ENCODE measurements around the gene KNOP1.

Gene KNOP1

DNA sequence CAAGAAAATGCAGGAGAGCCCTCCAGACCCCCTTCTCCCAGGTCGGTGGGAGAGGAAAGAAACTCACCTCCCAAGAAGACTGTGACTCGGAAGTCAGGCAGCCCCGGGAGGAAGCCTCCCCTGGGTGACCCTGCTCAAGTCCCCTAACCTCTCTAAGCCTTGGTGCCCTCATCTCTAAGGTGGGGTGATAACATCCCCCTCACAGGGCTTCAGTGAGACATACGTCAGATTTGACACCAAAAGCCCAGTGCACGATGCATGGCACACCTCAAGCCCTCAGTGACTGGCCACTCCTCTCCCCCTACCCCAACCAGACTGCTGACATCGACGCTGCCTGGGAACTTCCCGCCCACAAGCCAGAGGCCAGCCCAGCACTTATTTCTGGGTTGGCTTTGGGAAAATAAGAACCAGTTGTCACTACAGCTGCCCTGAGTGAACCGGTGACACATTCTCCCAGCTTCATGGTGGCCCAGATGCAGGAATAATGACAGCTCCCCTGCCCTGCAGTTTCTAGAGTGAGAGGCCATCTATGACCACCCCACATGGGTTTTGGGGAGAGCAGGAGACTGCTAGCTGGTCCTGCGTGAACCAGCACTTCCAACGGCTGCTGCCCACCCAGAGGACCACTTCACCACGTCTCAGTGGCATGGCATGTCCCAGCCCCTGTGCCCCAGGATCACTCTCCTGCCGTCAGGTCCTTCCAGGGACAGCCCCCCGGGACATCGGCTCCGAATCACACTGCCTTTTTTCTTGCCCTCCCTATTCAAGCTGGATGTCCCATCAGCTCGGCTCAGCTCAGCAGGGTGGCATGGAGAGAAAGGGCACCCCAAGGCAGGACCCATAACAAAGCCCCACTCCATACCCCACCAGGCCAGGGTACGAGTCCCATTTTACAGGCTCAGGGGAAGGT, 9.5 kb downstream of the KNOP1 start:
- DNase-seq (ENCODE audit: insufficient read length, low spot score): no peak
- no peak for FAIRE-seq

DNA sequence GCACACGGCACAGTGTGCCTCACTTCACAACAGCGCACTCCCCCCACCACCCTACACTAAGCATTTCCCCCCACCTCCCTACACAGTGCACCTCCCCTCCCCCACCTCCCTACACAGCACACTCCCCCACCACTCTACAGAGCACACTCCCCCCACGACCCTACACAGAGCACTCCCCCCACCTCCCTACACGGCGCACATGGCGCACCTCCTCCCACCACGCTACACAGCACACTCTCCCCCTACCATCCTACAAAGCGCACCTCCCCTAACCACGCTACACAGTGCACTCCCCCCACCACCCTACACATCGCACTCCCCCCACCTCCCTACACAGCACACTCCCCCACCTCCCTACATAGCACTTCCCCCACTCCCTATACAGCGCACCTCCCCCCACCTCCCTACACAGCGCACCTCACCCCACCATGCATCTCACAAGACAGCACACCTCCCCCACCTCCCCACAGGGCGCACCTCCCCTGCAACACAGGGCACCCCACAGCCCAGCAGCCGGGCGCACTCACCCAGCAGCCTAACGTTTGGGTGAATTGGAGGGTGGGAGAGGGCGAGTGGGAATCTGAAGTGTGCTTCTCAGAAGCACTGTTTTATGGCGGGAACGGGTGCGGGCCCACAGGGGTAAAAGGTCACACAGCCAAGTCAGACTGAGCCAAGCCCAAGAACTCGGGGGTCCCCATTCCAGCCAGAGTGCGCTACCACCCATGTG, 10.3 kb downstream of the KNOP1 start:
- no peak for FAIRE-seq
- no peak for DNase-seq (ENCODE audit: insufficient read length, low spot score)

DNA sequence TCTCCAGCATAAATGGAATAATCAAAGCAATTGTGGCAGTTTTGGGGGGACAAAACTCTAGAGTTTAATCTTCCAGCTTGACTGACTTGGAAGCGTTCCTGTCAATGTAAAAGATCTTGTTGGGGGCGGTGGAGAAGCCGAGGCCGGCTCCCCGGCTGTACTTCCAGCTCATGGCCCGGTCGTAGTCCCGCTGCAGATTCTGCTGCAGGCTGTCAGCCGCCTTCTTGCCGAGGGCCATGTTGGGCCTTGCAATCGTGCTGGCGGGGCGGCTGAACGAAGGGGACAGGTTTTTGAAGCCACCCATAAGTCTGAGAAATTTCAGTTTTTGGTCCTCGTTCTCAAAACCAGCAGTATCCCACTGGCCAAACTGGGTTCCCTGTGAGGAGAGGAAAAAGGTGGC, 11.2 kb downstream of the KNOP1 start:
- no peak for FAIRE-seq

DNA sequence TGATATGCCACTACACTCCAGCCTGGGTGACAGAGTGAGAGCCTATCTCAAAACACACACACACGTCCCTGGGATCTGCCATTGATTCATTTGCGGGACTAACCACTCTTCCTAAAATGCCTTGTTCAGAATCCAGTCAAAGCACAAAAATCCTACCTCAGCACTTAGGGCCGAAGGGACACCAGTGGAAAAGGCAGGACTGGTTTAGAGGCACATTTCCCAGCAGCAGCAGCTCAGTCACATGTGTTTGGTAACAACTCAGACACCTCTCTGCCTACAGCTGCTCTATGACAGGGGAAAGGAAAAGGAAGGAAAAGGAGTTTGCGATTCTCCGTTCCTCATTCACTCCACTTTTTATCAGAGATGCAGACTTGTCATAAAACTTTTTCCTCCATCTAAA, 12.2 kb downstream of the KNOP1 start:
- no peak for FAIRE-seq
- no peak for DNase-seq (ENCODE audit: insufficient read length, low spot score)

More for the DNA sequence above, 11.2 kb downstream of the KNOP1 start:
- no peak for DNase-seq (ENCODE audit: insufficient read length, low spot score)

DNA sequence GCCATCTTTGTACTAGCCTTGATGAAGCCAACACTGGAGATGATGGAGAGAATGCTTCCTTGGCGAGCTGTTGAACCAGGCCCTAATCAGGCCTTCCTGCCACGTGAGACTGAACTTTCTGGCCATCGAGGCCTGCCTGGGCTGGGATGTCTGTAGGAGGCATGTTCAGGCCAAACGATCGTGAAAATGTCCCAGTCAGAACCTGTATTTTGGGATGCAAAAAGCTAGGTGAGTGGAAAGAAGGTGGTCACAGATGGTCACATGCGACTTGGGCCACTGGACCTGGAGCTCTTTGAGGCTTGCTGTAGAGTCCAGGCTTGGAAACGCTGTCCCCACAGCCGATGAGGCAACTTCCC, 12.9 kb downstream of the KNOP1 start:
- DNase-seq (ENCODE audit: insufficient read length, low spot score) (no peak), FAIRE-seq (no peak)

DNA sequence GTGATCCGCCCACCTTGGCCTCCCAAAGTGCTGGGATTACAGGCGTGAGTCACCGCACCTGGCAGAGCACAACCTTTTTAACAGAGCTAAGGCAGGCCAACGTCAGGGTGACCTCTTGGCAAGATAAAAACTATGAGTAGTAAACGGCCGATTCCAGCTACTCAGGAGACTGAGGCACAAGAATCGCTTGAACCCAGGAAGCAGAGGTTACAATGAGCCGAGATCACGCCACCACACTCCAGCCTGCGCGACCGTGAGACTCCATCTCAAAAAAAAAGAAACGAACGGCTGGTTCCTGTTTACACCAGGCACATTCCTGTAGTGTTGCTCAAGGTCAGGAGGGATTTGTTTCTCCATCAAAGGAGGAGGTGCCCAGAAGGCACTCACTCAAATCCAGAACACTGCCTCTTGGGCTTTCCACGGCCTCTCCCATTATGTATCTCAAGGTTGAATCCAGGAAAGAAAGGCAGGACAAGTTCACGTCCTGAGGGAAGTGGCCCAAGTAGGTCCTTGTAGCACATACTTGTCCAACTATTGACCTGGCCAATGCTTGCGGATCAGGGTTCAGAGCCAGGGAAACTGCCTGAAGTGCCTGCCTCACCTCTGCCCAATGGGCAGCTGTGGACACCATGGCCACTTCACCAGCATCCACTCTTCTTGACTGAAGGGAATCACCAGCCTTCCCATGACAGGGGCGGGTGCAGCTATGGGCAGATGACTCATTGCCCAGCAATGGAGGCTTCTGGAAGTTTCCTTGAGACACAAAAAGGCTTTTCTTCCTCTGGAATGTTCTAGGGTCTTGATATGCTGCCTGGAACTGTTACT, 13.5 kb downstream of the KNOP1 start:
- no peak for DNase-seq (ENCODE audit: insufficient read length, low spot score)
- no peak for FAIRE-seq

DNA sequence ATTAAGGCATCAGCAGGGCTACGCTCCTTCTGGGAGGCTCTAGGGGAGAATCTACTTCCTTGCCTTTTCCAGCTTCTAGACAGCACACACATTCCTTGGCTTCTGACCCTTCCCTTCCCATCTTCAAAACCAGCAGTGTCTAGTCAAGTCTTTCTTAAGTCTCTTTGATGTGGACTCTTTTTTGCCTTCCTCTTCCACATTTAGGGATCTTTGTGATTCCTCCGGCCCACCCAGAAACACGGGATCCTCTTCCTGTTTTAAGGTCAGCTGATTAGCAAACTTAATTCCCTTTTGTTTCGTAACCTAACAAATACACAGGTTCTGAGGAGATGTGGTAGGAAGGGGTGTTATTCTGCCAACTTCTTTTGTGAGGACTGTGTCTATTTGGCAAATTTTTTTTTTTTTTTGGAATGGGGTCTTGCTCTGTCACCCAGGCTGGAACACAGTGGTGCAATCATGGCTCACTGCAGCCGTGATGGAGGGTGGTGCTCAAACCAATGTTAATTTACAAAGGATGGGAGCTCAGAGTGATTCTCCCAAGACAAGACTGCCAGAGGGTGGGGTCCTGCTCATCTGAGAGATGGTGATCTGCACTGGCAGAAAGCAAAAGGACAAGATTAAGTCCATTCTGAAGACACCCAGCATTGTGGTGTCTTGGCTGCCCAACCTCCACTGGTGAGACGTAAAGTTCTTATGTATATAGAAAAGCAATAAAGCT, 14.7 kb downstream of the KNOP1 start:
- no peak for FAIRE-seq
- no peak for DNase-seq (ENCODE audit: insufficient read length, low spot score)

DNA sequence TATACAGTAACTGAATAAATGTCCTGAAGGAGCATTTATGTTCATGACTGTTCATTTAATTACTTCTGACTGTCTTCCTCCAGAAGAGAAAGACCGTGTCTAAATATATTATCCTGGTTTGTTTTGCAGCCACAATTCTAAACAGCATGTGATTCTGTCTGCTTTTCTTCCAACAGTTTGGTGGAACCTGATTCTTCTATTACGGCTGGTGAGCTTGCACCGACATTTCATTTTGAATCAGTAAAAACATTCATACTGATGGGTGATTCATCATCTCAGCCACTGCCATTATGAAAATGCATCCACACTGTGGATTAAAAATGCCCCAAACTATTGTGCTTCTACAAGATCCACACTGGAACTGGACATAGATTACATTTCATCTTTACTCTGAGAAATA, 16.9 kb downstream of the KNOP1 start:
- FAIRE-seq: no peak

DNA sequence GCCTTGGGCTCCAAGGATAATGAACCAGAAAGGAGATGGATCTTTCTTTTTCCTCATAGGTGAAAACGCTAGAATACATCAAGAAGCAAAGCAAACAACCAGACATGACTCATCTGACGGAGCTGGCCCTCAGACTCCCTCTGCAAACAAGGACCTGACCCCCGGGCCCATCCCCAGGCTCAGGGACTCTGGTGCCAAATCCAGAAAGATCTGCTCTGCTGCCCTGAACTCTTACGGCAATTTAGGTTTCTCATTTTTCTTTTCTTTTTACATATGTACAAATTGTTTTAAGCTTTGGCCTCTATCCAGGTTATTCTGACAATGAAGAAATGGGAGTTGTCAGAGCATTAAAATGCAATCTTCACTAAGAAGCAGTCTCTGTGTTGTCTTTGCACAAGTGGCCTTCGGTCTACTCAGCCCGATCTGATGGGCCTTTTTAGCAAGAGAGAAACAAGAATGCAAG, 17.7 kb downstream of the KNOP1 start:
- DNase-seq (ENCODE audit: insufficient read length, low spot score) (no peak), FAIRE-seq (no peak)

More for the DNA sequence above, 16.9 kb downstream of the KNOP1 start:
- no peak for DNase-seq (ENCODE audit: insufficient read length, low spot score)

DNA sequence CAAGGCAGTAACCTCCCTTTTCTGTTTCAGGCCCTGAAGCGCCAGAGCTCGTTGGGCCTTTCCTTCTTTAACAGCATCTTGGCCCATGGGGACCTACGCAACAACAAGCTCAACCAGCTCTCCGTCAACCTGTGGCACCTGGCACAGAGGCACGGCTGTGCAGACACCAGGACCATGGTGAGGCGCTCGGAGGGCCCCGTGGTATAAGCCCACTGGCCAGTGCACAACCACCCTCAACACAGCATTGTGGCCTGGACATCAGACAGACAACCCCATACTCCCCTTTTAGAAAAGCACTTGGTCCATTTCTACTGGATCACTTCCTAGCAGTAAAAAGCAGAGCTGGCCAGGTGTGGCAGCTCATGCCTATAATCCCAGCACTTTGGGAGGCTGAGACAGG, 18.6 kb downstream of the KNOP1 start:
- DNase-seq (ENCODE audit: insufficient read length, low spot score) (no peak), FAIRE-seq (no peak)

DNA sequence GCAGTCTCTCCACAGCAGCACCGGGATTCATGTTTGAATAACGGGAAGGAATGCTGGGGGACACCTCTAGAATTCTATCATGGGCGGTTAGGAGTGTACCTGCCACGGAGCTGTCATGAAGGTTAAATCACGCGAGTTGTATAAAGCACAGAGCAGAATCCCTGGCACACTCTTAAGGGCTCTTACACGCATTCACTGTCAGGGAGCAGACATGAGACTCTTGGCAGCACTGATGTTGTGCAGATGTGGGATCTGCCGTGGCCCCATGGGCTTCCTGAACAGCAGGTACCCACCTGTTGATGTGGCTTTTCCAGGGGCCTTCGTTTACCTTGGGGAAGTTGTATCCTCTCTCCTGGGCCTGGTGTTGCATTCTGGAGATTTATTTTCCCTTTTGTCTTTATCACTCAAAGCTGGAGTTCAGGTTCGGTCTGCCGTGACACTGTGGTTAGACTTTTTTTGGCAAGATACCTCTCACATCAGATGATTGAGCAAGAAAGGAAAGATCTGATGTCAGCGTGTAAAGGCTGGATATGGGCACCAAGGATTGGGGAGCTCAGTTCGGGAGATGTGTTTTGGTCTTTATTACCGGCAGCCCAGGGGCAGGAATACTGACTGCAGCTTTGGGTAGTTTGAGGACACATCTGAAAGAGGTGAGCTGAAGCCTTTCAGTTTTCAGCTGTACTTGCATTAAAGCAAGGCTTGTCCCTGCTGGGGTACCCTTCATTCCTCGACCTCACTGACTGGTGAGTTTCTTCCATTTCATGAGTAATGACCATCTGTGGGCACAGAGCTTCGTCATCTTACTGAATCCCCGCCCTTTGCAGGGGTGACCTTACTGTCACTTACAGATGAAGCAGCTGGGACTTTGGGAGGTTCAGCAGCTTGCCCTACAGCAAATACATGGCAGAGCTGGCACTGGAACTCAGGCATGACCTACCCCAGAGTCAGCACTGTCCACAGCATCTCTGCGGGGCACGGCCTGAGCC, 19.3 kb downstream of the KNOP1 start:
- FAIRE-seq (no peak), DNase-seq (ENCODE audit: insufficient read length, low spot score) (no peak)

DNA sequence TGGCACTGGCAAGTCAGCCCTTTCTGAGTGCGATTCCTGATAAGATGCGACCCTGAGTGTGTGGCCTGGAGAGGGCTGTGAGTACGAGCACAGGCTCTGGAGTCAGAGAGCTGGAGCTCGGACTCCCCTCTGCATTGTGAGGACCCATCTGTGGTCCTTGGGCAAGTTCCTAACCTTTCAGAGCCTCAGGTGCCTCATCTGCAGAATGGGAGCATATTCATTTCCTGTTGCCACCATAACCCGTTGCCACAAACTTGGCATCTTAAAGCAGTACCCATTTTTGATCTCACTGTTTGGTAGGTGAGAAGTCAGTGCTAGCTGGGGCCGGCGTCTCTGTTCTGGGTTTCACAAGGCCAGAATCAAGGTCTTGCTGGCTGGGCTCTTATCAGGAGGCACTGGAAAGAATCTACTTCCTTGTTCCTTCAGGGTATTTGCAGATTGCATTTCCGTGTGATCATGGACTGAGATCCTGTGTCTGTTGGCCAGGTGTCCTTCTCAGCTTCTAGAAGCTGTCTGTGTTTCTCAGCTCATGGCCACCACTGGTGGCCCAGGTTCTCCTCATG, 20.2 kb downstream of the KNOP1 start:
- DNase-seq (ENCODE audit: insufficient read length, low spot score): no peak
- FAIRE-seq: no peak

DNA sequence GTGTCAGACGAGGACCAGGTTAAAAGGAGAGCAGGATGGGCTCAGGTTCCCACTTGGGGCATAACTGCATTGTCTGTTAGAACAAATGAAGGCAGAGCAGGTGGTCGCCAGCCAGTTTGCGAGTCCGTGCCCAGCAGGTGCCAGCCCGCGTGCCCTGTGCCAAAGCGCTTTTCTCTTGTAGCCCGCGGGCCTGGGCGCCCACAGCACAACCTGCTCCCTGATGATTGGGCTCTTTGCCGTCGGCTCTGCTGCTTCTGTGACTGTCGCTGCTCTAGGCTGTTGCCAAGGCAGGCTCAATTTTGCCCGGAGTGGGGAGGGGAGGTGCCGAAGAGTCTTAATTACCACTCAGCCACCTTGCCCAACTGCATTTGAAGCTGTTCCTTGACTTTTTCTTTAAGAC, 21.1 kb downstream of the KNOP1 start:
- FAIRE-seq: no peak

DNA sequence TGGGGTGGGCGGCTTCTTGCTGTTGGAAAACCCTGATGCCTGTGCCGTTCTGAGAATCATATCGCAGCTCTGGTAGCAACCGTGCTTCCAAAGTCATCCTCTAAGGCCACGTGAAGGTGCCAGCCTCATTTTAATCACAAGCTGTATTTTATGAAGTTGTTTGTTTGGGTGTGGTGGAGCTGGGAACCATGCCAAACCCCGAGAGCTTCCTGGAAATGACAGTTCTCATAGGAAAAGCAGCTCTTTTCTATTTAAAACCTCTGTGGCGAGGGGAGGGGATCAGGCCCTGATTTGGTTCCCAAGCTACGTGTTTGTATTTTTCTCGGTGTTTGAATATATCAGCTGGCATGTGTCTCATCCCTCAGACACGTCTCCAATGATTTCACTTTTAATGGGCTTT, 21.7 kb downstream of the KNOP1 start:
- FAIRE-seq (no peak), DNase-seq (ENCODE audit: insufficient read length, low spot score) (no peak)

More for the DNA sequence above, 21.1 kb downstream of the KNOP1 start:
- no peak for DNase-seq (ENCODE audit: insufficient read length, low spot score)

DNA sequence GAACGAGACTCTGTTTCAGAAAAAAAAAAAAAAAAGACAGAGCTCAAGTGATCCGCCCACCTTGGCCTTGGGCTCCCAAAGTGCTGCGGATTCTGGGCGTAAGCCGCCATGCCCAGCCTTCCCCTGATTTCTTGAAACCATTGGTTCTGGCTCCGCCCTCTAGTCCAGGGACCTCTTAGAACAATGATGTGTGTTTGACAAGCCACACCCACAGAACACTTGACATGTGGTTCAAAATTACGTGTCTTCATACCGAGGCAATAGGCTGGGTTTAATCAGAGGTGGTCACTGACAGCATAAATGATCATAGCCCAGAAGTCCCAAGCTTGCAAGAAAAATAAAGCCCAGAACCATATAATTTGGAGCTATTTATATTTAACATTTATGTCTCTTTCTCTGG, 23.0 kb downstream of the KNOP1 start:
- no peak for DNase-seq (ENCODE audit: insufficient read length, low spot score)
- FAIRE-seq: no peak

DNA sequence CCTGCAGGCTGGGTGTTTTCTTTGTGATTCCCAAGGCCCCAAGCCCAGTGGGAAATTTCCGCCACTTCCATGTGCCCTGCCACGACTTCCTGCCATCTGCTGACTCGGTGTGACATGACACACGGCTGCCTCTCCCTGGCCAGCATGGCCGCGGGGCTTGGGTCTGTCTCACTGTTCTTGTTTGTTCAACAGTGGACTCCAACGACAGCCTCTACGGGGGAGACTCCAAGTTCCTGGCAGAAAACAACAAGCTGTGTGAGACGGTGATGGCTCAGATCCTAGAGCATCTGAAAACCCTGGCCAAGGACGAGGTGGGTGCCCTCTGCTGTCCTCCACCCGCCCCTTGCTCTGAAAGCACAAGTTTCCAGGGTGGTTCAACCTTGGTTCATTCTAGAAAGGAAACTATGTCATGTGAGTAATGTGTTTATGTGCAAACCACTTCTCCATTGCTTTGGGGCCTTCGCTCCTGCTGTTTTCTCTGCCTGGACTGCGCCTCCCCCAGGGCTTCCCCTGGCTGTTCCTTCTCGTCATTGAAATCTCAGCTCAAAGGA, 26.8 kb downstream of the KNOP1 start:
- no peak for FAIRE-seq
- DNase-seq (ENCODE audit: insufficient read length, low spot score): no peak

DNA sequence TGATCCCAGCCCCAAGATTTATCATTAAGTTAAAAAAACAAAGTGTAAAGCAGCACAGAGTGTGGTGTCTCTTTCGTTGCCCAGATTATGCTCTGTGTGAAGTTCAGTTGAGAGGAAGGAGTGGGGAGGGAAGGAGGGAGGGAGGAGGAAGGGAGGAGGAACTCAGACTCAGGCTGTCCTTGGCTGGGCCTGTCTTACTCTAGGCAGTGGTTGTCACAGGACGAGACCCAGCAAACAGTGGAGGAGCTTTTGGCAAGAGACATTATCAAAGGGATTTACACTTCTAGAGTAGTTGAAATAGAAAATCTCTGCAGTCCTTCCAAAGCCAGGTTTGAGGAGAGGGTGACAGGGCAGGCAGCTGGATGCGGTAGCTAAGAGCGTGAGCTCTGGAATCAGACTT, 27.8 kb downstream of the KNOP1 start:
- no peak for DNase-seq (ENCODE audit: insufficient read length, low spot score)
- FAIRE-seq: no peak

DNA sequence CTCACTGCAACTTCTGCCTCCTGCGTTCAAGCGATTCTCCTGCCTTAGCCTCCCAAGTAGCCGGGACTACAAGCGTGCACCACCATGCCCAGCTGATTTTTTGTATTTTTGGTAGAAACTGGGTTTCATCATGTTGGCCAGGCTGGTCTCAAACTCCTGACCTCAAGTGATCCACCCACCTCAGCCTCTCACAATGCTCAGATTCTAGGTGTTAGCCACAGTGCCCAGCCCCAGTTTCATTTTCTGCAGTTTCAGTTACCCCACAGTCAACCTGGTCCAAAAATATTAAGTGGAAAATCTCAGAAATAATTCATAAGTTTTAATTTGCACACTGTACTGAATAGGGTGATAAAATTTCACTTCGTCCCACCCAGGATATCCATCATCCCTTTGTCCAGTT, 28.7 kb downstream of the KNOP1 start:
- FAIRE-seq (no peak), DNase-seq (ENCODE audit: insufficient read length, low spot score) (no peak)

All from GM19239 (cell line).